ENCODE measurements around the gene OPN4.

The OPN4 gene

GRCh38 chr10:86673827-86674581, 19.7 kb downstream of the OPN4 start:
- no peak overlapping the region for H3K4me3 ChIP-seq (ENCODE audit: low read depth, low read length)

GRCh38 chr10:86674912-86675311, 20.6 kb downstream of the OPN4 start:
- no peak overlapping the region for H3K4me3 ChIP-seq (ENCODE audit: low read depth, low read length)
- no peak for DNase-seq (ENCODE audit: low read depth)

More at GRCh38 chr10:86673827-86674581, 19.7 kb downstream of the OPN4 start:
- no peak for DNase-seq (ENCODE audit: low read depth)

- no peak overlapping the region for H3K4me3 ChIP-seq (ENCODE audit: low read depth, low read length)
- no peak for DNase-seq (ENCODE audit: low read depth)
Observed at GRCh38 chr10:86677374-86677773, 23.0 kb downstream of the OPN4 start.

- no peak overlapping the region for H3K4me3 ChIP-seq (ENCODE audit: low read depth, low read length)
Observed at GRCh38 chr10:86678999-86679792, 24.8 kb downstream of the OPN4 start.

DNA sequence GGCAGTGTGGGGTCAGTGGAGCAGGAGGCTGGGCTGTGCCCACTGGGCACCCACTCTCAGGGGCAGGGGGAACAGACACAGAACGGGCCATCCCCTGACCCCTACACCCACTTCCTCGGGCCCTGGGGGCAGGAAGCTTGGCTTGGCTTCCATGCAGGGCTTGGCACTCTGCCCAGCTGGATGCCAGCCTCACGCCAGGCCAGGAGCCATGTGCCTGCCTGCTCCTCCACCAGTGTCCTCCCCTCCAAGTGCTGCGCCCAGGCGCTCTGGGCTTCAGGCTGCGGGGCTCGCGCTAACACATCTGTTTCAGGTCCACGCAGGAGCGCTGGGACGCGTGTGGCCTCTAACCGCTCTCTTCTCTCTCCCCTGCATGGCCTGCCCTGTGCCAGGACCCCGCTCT, 26.7 kb downstream of the OPN4 start:
- no peak overlapping the region for H3K4me3 ChIP-seq (ENCODE audit: low read depth, low read length)
- DNase-seq (ENCODE audit: low read depth): no peak

More at GRCh38 chr10:86678999-86679792, 24.8 kb downstream of the OPN4 start:
- DNase-seq (ENCODE audit: low read depth): no peak

DNA sequence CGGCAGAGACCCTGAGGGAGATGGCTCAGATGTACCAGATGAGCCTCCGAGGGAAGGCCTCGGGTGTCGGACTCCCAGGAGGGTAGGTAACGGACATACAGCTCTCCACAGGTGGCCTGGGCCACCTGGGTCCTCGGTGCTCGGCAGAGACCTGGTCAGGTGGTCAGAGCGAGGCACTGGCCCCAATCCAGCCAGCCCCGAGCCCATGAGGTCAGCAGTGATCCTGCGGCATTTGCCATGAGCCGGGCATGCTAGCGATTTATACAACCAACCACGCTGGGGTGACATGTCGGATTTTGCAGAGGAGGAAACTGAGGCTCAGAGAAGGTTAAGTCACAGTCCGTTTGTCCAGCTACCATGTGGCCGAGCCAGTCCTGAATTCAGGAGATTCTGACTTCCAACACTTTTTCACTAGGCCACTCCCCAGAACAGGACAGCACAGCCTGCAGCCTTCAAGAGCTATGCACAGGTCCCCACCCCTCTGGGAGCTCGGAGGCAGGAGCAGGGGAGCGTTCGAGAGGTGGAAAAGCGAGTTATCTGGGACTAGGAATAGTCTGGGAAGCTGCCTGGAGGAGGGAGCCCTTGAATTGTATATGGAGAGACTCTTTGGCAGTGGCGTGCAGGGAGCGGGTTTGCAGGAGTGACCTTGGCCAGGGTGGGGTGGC, 27.5 kb downstream of the OPN4 start:
- no peak overlapping the region for H3K4me3 ChIP-seq (ENCODE audit: low read depth, low read length)
- no peak for DNase-seq (ENCODE audit: low read depth)

DNA sequence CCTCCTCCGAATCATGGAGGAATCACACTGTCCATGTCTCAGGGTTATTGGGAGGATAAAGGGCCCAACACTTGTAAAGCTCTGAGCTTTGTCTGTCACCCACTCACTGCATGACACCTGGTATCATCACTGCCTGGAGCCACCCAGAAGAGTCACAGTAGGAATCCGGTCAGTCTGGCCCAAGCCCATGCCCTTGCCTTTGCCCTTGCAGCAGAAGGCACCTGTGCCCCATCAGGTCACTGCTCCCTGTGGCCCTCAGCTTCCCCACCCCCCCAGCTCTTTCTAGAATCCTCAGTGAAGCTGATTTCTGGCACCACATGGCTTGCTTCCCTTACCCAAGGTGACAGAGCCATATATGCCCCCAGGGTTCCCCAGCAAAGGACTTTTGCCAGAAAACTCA, 28.3 kb downstream of the OPN4 start:
- DNase-seq (ENCODE audit: low read depth): no peak
- H3K4me3 ChIP-seq (ENCODE audit: low read depth, low read length): no peak overlapping the region

GRCh38 chr10:86684331-86685097, 30.2 kb downstream of the OPN4 start:
- no peak overlapping the region for H3K4me3 ChIP-seq (ENCODE audit: low read depth, low read length)
- DNase-seq (ENCODE audit: low read depth): no peak

DNA sequence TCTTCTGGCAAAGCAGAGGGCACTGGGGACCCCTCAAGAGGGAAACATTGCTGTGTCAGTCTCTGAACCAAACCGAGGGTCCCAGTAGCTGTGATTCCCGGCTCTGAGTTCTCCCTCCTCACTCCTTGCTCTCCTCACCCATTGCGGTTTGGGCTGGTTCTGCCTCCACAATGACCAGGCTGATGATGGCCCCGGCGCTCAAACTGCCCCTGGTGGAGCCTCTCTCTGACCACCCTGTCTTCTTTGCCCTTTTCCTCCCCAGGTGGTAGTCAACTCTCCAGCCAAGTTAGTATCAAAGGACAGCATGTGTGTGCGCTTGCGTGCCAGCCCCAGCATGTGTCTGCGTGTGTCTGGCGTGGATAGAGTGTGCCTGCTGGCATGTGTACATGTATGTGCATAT, 31.1 kb downstream of the OPN4 start:
- H3K4me3 ChIP-seq (ENCODE audit: low read depth, low read length): no peak overlapping the region

GRCh38 chr10:86685893-86686632, 31.7 kb downstream of the OPN4 start:
- no peak overlapping the region for H3K4me3 ChIP-seq (ENCODE audit: low read depth, low read length)
- DNase-seq (ENCODE audit: low read depth): no peak

More for the DNA sequence above, 31.1 kb downstream of the OPN4 start:
- no peak for DNase-seq (ENCODE audit: low read depth)

- no peak overlapping the region for H3K4me3 ChIP-seq (ENCODE audit: low read depth, low read length)
- DNase-seq (ENCODE audit: low read depth): no peak
Observed at GRCh38 chr10:86686972-86687371, 32.6 kb downstream of the OPN4 start.

DNA sequence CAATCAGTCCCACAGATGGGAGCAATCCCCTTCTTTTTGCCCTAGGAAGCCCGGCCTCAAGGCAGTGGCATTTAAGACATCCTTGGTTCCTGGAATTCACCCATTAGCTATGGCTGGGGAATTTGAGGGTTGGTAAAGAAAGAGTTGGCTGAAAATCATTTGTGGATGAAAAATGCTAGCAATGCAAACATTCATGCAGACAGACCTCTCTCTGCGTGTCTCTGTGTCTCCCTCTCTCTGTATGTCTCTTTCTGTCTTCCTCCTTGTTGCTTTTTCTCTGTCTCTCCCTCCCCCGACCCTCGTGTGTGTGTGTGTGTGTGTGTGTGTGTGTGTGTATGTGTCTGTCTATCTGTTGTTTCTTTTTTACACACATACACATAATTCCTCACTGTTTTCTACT, 33.4 kb downstream of the OPN4 start:
- no peak overlapping the region for H3K4me3 ChIP-seq (ENCODE audit: low read depth, low read length)
- no peak for DNase-seq (ENCODE audit: low read depth)

- no peak overlapping the region for H3K4me3 ChIP-seq (ENCODE audit: low read depth, low read length)
- no peak for DNase-seq (ENCODE audit: low read depth)
Observed at GRCh38 chr10:86688398-86688921, 34.1 kb downstream of the OPN4 start.

DNA sequence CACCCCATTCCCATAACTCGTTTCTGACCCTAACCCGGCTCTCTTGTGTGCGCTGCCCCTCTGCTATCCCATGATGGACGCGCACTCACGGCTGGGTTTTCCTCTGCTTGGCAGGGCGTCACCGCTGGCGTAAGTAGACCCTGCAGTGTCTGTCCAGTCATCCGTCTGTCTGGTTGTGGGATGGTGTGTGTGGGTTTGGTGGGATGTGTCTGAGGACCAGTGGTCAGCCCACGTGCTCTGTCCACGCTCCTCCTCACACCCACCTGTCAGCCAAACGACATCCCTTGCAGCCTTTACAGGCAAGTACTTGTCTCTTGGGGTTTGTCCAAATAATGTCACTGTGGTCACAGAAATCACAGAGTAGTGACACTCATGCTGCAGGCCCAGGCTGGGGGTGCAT, 34.8 kb downstream of the OPN4 start:
- H3K4me3 ChIP-seq (ENCODE audit: low read depth, low read length): no peak overlapping the region
- no peak for DNase-seq (ENCODE audit: low read depth)

- DNase-seq (ENCODE audit: low read depth): no peak
- H3K4me3 ChIP-seq (ENCODE audit: low read depth, low read length): no peak overlapping the region
Observed at GRCh38 chr10:86690231-86690630, 35.9 kb downstream of the OPN4 start.

GRCh38 chr10:86690657-86691084, 36.3 kb downstream of the OPN4 start:
- DNase-seq (ENCODE audit: low read depth): no peak

DNA sequence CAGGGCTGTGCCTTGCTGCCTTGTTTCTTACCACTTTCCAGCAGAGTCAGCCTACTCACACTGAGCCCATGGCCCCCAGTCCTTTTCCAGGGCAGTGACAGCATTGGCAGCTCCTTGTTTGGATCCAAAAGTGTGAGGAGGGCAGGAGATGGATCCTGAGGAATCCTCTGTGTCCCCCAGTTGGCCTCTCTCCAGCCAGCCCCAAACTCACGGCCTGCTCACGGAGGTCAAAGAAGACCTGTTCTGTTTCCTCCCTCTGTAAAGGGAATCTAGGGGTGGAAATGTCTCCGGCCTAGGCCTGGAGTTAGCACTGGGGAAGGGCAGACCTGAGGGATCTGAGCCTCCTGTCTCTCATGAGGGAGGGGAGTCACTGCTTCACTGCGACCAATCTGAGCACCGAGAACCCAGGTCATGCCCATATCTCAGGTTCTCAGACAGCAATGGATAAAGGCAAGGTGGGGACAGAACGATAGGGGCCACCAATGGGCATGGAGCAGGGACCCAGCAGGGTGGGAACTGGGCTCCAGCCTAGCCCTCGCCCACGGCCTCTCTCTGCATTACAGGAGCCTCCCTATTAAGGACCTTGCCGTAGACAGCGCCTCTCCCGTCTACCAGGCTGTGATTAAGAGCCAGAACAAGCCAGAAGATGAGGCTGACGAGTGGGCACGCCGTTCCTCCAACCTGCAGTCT, 37.1 kb downstream of the OPN4 start:
- H3K4me3 ChIP-seq (ENCODE audit: low read depth, low read length): no peak overlapping the region
- no peak for DNase-seq (ENCODE audit: low read depth)

More at GRCh38 chr10:86690657-86691084, 36.3 kb downstream of the OPN4 start:
- no peak overlapping the region for H3K4me3 ChIP-seq (ENCODE audit: low read depth, low read length)

GRCh38 chr10:86692023-86692514, 37.7 kb downstream of the OPN4 start:
- H3K4me3 ChIP-seq (ENCODE audit: low read depth, low read length): no peak overlapping the region
- DNase-seq (ENCODE audit: low read depth): no peak
